SK-N-DZ (cell line): Measurements from ENCODE around the gene SLC25A13.
A peak's percentile ranks its signal among the peaks of the same experiment; 100 is the strongest.
"Not testable (repeated sequence)": the region's sequence is repeated elsewhere in the genome, so short reads cannot be mapped to it uniquely, and the experiment has no call there.

Source experiments
- DNase-seq: peaks from one replicate; pipeline ENCODE4 v3.0.0-alpha.2; 2015; ENCODE audit warnings: low spot score

Gene SLC25A13

GRCh38 chr7:96167424-96167823 is 154.5 kb downstream of the SLC25A13 start:
- no peak for DNase-seq

- no peak for DNase-seq
Measured at GRCh38 chr7:96161897-96162296, 160.0 kb downstream of the SLC25A13 start.

GRCh38 chr7:96157856-96158255 is 164.0 kb downstream of the SLC25A13 start:
- no peak for DNase-seq

- DNase-seq: not testable (repeated sequence)
Measured at GRCh38 chr7:96154506-96154905, 167.4 kb downstream of the SLC25A13 start.

- no peak for DNase-seq
Measured at GRCh38 chr7:96152706-96153105, 169.2 kb downstream of the SLC25A13 start.

GRCh38 chr7:96151889-96152288 is 170.0 kb downstream of the SLC25A13 start:
- DNase-seq: no peak

- DNase-seq: no peak
Measured at GRCh38 chr7:96144260-96144526, 177.7 kb downstream of the SLC25A13 start.

GRCh38 chr7:96143495-96144259 is 178.2 kb downstream of the SLC25A13 start:
- DNase-seq: no peak

- no peak for DNase-seq
Measured at GRCh38 chr7:96136600-96137239, 185.2 kb downstream of the SLC25A13 start.

- no peak for DNase-seq
Measured at GRCh38 chr7:96135241-96135640, 186.7 kb downstream of the SLC25A13 start.

- peak; percentile 8 for DNase-seq
Measured at GRCh38 chr7:96131525-96131924, 190.4 kb downstream of the SLC25A13 start.

GRCh38 chr7:96127746-96128145 is 194.2 kb downstream of the SLC25A13 start:
- no peak for DNase-seq

- no peak for DNase-seq
Measured at GRCh38 chr7:96126382-96126781, 195.5 kb downstream of the SLC25A13 start.

- no peak for DNase-seq
Measured at GRCh38 chr7:96122746-96123145, 199.2 kb downstream of the SLC25A13 start.

GRCh38 chr7:96121752-96122151 is 200.1 kb downstream of the SLC25A13 start:
- no peak for DNase-seq

GRCh38 chr7:96120445-96121225 is 201.3 kb downstream of the SLC25A13 start:
- DNase-seq: no peak

GRCh38 chr7:96118449-96119001 is 203.4 kb downstream of the SLC25A13 start:
- no peak for DNase-seq

- DNase-seq: no peak
Measured at GRCh38 chr7:96116173-96116572, 205.7 kb downstream of the SLC25A13 start.

- DNase-seq: no peak
Measured at GRCh38 chr7:96114190-96114589, 207.7 kb downstream of the SLC25A13 start.

- no peak for DNase-seq
Measured at GRCh38 chr7:96111405-96111804, 210.5 kb downstream of the SLC25A13 start.

- DNase-seq: no peak
Measured at GRCh38 chr7:96104984-96105383, 216.9 kb downstream of the SLC25A13 start.

- DNase-seq: no peak
Measured at GRCh38 chr7:96102096-96102811, 219.6 kb downstream of the SLC25A13 start.
